SH-SY5Y (cell line): ENCODE data around the gene TRPM5.

Source experiments
- GATA2 ChIP-seq: IDR thresholded peaks from 2 replicates; pipeline ENCODE4 v1.6.1; 2011; ENCODE audit warnings: mild to moderate bottlenecking, low read depth, low read length
- GATA3 ChIP-seq: IDR thresholded peaks from 2 replicates; pipeline ENCODE4 v1.6.1; 2011; ENCODE audit warnings: low read depth, mild to moderate bottlenecking, low read length, moderate library complexity

- TF ChIP-seq GATA2, result no peak
- no peak for TF ChIP-seq GATA3
Measured at GRCh38 chr11:2449548-2450320, 5.4 kb upstream of the TRPM5 start.
